ENCODE results near the gene ATG7. TPM values are rescaled to one million over a fixed set of nuclear protein-coding genes. Genes with fewer than 3 reads are reported as not detected.

ATG7 gene
- total RNA-seq, 1 experiment from 2014 or later = 29.3 TPM

GRCh38 chr3:11289864-11290263 is 17.7 kb downstream of the ATG7 start (continued):
- TF ChIP-seq POLR2A (IDR thresholded peaks at IDR 0.05; ENCODE audit: borderline replicate concordance, extremely low read depth, insufficient read depth, insufficient read length) (no peak), ELF1 (IDR thresholded peaks at IDR 0.05; ENCODE audit: borderline replicate concordance, low read depth) (no peak), TCF7L2 (IDR thresholded peaks at IDR 0.05; ENCODE audit: borderline replicate concordance, extremely low read depth, insufficient read depth, insufficient read length) (no peak), FOSL1 (IDR thresholded peaks at IDR 0.05; ENCODE audit: low read depth) (no peak), CTCF (IDR thresholded peaks at IDR 0.05 in 2 of 3, conservative IDR thresholded peaks at IDR 0.05 in 1 of 3; ENCODE audit: borderline replicate concordance in 1 of 3, insufficient read depth in 1 of 3, low read depth in 2 of 3, low read length in 2 of 3) (no peak), SRF (IDR thresholded peaks at IDR 0.05; ENCODE audit: low read depth) (no peak), POLR2AphosphoS5 (IDR thresholded peaks at IDR 0.05; ENCODE audit: low read depth, low read length) (no peak), ZFX (IDR thresholded peaks at IDR 0.05) (no peak), ATF3 (IDR thresholded peaks at IDR 0.05) (no peak), EZH2 (IDR thresholded peaks at IDR 0.05) (no peak), YY1 (IDR thresholded peaks at IDR 0.05; ENCODE audit: extremely low read depth, insufficient replicate concordance, low read depth, low read length) (no peak)

- Histone ChIP-seq H3K27ac (ENCODE audit: low read depth, low read length) (no peak overlapping the region), H3K9ac (ENCODE audit: low read length) (no peak overlapping the region), H3K4me3 (replicated peaks in 1 of 2; ENCODE audit: low read depth in 1 of 2, low read length in 2 of 2) (no peak overlapping the region), H2AFZ (ENCODE audit: low read depth, low read length, poor library complexity, severe bottlenecking) (no peak overlapping the region), H3K36me3 (ENCODE audit: control insufficient read depth in 1 of 2, insufficient read depth in 2 of 2, low read length in 2 of 2) (no peaks in the 10 kb centered on the region), H3K27me3 (ENCODE audit: insufficient read depth, low read length) (no peaks in the 10 kb centered on the region), H3K79me2 (ENCODE audit: insufficient read depth, low read length) (peaks cover 41% of the 10 kb centered on the region), H3K9me3 (ENCODE audit: control insufficient read depth in 1 of 2, insufficient read depth in 1 of 2, low read depth in 1 of 2, low read length in 2 of 2) (no peaks in the 10 kb centered on the region), H3K9me2 (ENCODE audit: insufficient read depth) (no peaks in the 10 kb centered on the region), H3K4me1 (ENCODE audit: control insufficient read depth in 1 of 2, insufficient read depth in 2 of 2, low read length in 2 of 2) (peaks cover 16 to 44% of the 10 kb centered on the region in 2 experiments), H4K20me1 (ENCODE audit: insufficient read depth) (no peaks in the 10 kb centered on the region; the same call in 1 of the 2 replicates), H3K4me2 (ENCODE audit: low read length) (no peak overlapping the region)
- BruUV-seq (replicated peaks) = no TSS peak
- ChIA-PET RAD21 (ENCODE audit: low non-redundant PET in 1 of 2, low total read pairs in 2 of 2, uncharacterized antibody in 2 of 2, unreplicated experiment in 2 of 2) (no interaction called here), CTCF (no interaction called here), POLR2A (no interaction called here)
- DNase-seq (ENCODE audit: low read depth, low spot score) = no peak
- intact Hi-C loops (cut with micrococcal nuclease) = no loop called here
- no peak for ATAC-seq
- no peak for TF ChIP-seq CTCF (IDR thresholded peaks at IDR 0.05 in 2 of 3, conservative IDR thresholded peaks at IDR 0.05 in 1 of 3; ENCODE audit: borderline replicate concordance in 1 of 3, insufficient read depth in 1 of 3, low read depth in 2 of 3, low read length in 2 of 3)
- no peak for TF ChIP-seq RAD21 (IDR thresholded peaks at IDR 0.05; ENCODE audit: low read depth)
- no peak for TF ChIP-seq CEBPB (IDR thresholded peaks at IDR 0.05; ENCODE audit: low read depth)
- no peak for TF ChIP-seq ATF3 (IDR thresholded peaks at IDR 0.05)
- no peak for TF ChIP-seq EGR1 (IDR thresholded peaks at IDR 0.05; ENCODE audit: low read depth)
- no peak for TF ChIP-seq CBX3 (IDR thresholded peaks at IDR 0.05; ENCODE audit: low read depth)
- TF ChIP-seq SIN3A (IDR thresholded peaks at IDR 0.05; ENCODE audit: low read depth) = no peak
Observed at GRCh38 chr3:11290743-11291680, 18.8 kb downstream of the ATG7 start.

Data from HCT116 (cell line).